ENCODE measurements around the gene BSND. TPM values are rescaled to one million over a fixed set of nuclear protein-coding genes. Genes with fewer than 3 reads are reported as not detected.

The BSND gene
- total RNA-seq, 4 donors from 2014 or later: not detected

DNA sequence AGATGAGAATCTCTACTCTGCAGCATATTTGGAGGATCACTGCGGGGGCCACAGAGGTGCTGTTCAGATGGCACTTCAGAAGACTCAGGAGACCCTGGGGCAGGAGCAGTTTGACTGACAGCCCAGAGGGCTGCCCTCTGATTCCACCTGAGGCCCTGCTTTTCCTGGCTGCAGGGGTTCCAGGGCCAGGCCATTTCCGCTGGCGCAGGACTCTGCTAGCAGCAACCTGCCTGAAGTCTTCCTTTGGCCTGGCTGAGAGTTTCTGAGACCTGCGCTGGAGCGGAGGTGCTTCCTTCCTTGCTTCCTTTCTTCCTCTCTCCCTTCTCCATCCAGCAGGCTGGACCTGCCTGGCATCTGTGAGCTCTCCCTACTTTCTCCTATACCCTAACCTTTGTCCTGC is 52.4 kb downstream of the BSND start:
- DNase-seq: peak in 2 of 3 donors; percentile 16 to 25
- no peaks in the 10 kb centered on the region for H3K4me1 ChIP-seq
- TF ChIP-seq CTCF (IDR thresholded peaks at IDR 0.05) (no peak), POLR2A (IDR thresholded peaks at IDR 0.05) (no peak)
- H3K9me3 ChIP-seq: no peaks in the 10 kb centered on the region
- no peaks in the 10 kb centered on the region for H3K27me3 ChIP-seq
- H3K36me3 ChIP-seq: peaks cover 0 to 8% (median 0%) of the 10 kb centered on the region in 3 donors
- H3K27ac ChIP-seq: no peak overlapping the region
- no peak overlapping the region for H3K4me3 ChIP-seq

DNA sequence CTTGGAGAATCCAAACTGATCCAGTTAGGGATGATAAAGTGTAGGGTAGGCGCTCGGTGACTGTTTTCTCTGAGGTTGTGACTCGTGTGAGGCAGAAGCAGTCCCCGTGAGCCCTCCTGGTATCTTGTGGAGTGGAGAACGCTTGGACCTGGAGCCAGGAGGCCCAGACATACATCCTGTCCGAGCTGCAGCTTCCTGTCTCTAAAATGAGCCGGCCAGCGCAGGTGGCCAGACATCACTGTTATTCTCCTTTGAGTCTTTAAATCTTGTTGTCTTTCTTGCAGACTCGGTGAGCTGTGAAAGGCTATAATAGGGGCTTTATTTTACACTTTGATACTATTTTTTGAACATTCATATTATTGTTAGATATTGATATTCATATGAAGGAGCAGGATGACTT is 52.9 kb downstream of the BSND start:
- peak in 2 of 3 donors; percentile 18 to 34 for DNase-seq
- Histone ChIP-seq H3K4me1 (no peaks in the 10 kb centered on the region), H3K4me3 (no peak overlapping the region), H3K27ac (no peak overlapping the region), H3K9me3 (no peaks in the 10 kb centered on the region), H3K36me3 (peaks cover 0 to 8% (median 0%) of the 10 kb centered on the region in 3 donors), H3K27me3 (no peaks in the 10 kb centered on the region)
- no peak for TF ChIP-seq CTCF (IDR thresholded peaks at IDR 0.05)
- TF ChIP-seq POLR2A (IDR thresholded peaks at IDR 0.05): no peak

- H3K27ac ChIP-seq: no peak overlapping the region
- TF ChIP-seq CTCF (IDR thresholded peaks at IDR 0.05) (no peak), POLR2A (IDR thresholded peaks at IDR 0.05) (no peak)
- H3K4me1 ChIP-seq: no peaks in the 10 kb centered on the region
- no peaks in the 10 kb centered on the region for H3K27me3 ChIP-seq
- no peaks in the 10 kb centered on the region for H3K9me3 ChIP-seq
- peaks cover 0 to 8% (median 0%) of the 10 kb centered on the region in 3 donors for H3K36me3 ChIP-seq
- peak in 2 of 3 donors; percentile 28 to 41 for DNase-seq
- H3K4me3 ChIP-seq: no peak overlapping the region
Observed at GRCh38 chr1:55052221-55053142, 53.7 kb downstream of the BSND start.

DNA sequence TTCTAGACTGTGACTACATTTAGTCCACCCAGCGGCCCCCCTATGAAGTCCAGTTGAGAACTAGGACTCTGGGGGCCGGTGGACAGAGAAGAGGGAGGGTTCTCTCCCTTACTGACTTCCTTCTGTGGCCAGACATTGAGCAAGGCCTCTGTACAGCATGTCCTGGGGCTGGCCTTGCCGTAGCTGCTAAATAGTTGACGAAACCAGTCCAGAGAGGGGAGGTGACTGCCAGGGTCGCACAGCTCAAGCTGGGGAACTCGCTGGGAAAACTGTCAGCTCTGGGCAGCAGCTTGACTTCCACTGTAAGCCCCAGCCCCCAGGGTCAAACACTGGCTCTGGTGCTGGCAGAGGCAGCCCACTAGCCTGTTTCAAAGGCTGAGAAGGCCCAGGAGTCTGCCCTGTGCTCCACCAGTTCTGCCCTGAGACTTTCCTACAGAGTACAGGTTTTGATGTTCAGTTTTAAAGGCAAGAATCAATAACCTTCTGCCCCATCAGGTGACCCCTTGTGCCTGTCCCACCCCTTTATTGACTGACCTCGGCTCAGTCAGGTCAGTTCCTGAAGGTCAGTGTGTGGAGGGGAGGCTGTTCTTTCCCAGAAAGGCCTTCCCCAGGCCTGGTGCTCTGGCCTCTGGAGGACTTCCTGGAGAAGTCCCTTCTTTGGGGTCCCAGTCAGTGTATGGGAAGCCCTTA is 54.7 kb downstream of the BSND start:
- Histone ChIP-seq H3K4me3 (no peak overlapping the region), H3K4me1 (no peaks in the 10 kb centered on the region), H3K9me3 (no peaks in the 10 kb centered on the region), H3K36me3 (peaks cover 0 to 1% (median 0%) of the 10 kb centered on the region in 3 donors), H3K27me3 (no peaks in the 10 kb centered on the region), H3K27ac (no peak overlapping the region)
- TF ChIP-seq POLR2A (IDR thresholded peaks at IDR 0.05): no peak
- TF ChIP-seq CTCF (IDR thresholded peaks at IDR 0.05): no peak
- DNase-seq: peak in 2 of 3 donors; percentile 20 to 39

DNA sequence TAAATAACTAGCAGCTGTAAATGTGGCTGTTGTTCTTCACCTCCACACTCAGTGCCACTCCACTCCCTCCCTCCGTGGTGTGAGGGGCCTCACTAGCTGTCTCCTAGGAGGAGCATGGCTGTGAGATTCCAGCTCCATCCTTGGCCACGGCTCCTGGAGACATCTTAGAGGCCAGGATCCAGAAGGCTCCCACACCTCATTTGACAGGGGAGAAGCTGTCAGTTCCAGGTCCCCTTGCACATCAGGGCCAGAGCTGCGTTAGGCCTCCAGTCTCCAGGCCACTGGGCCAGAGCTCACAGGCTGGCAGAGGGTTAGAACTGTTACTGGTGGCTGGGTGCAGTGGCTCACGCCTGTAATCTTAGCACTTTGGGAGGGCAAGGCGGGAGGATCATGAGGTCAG is 55.7 kb downstream of the BSND start:
- Histone ChIP-seq H3K27ac (no peak overlapping the region), H3K36me3 (no peaks in the 10 kb centered on the region), H3K4me1 (no peaks in the 10 kb centered on the region), H3K4me3 (no peak overlapping the region), H3K9me3 (no peaks in the 10 kb centered on the region), H3K27me3 (no peaks in the 10 kb centered on the region)
- TF ChIP-seq CTCF (IDR thresholded peaks at IDR 0.05) (no peak), POLR2A (IDR thresholded peaks at IDR 0.05) (no peak)
- no peak for DNase-seq
